Measurements from ENCODE around the gene CLDN19.
"Not testable (repeated sequence)": the region's sequence is repeated elsewhere in the genome, so short reads cannot be mapped to it uniquely, and the experiment has no call there.

Gene CLDN19

GRCh38 chr1:42720868-42721267 is 19.2 kb downstream of the CLDN19 start:
- Histone ChIP-seq H3K27me3 (ENCODE audit: low read depth, low read length) (no peaks in the 10 kb centered on the region), H3K9me3 (ENCODE audit: insufficient read depth, low read length) (no peaks in the 10 kb centered on the region), H3K4me2 (ENCODE audit: low read length) (no peak overlapping the region), H3K4me3 (ENCODE audit: low read length) (no peak overlapping the region), H4K20me1 (ENCODE audit: insufficient read depth, low read length) (no peaks in the 10 kb centered on the region), H3K79me2 (ENCODE audit: low read length) (no peaks in the 10 kb centered on the region), H3K9ac (ENCODE audit: low read length) (no peak overlapping the region), H2AFZ (ENCODE audit: low read depth, low read length) (no peak overlapping the region), H3K4me1 (ENCODE audit: low read length) (no peaks in the 10 kb centered on the region), H3K27ac (ENCODE audit: low read length) (no peak overlapping the region), H3K36me3 (replicated peaks; ENCODE audit: low read depth, low read length) (no peaks in the 10 kb centered on the region)
- TF ChIP-seq CTCF (IDR thresholded peaks at IDR 0.05; ENCODE audit: low read depth, low read length) (no peak), EZH2phosphoT487 (IDR thresholded peaks at IDR 0.05; ENCODE audit: low read depth) (no peak)

GRCh38 chr1:42714441-42714840 is 25.6 kb downstream of the CLDN19 start:
- not testable (repeated sequence) for H3K27me3 ChIP-seq (ENCODE audit: low read depth, low read length); H4K20me1 ChIP-seq (ENCODE audit: insufficient read depth, low read length); H3K9me3 ChIP-seq (ENCODE audit: insufficient read depth, low read length); H3K9ac ChIP-seq (ENCODE audit: low read length); H3K27ac ChIP-seq (ENCODE audit: low read length); H3K4me3 ChIP-seq (ENCODE audit: low read length); H2AFZ ChIP-seq (ENCODE audit: low read depth, low read length); H3K4me2 ChIP-seq (ENCODE audit: low read length); H3K4me1 ChIP-seq (ENCODE audit: low read length)
- Histone ChIP-seq H3K79me2 (ENCODE audit: low read length) (peaks cover 24% of the 10 kb centered on the region), H3K36me3 (replicated peaks; ENCODE audit: low read depth, low read length) (peaks cover 26% of the 10 kb centered on the region)

GRCh38 chr1:42713293-42713692 is 26.7 kb downstream of the CLDN19 start:
- Histone ChIP-seq H3K9me3 (ENCODE audit: insufficient read depth, low read length) (no peaks in the 10 kb centered on the region), H3K79me2 (ENCODE audit: low read length) (peaks cover 26% of the 10 kb centered on the region), H3K36me3 (replicated peaks; ENCODE audit: low read depth, low read length) (peaks cover 26% of the 10 kb centered on the region), H3K27me3 (ENCODE audit: low read depth, low read length) (no peaks in the 10 kb centered on the region), H3K4me3 (ENCODE audit: low read length) (no peak overlapping the region), H4K20me1 (ENCODE audit: insufficient read depth, low read length) (no peaks in the 10 kb centered on the region), H3K27ac (ENCODE audit: low read length) (no peak overlapping the region), H3K4me2 (ENCODE audit: low read length) (no peak overlapping the region), H3K4me1 (ENCODE audit: low read length) (no peaks in the 10 kb centered on the region), H2AFZ (ENCODE audit: low read depth, low read length) (no peak overlapping the region), H3K9ac (ENCODE audit: low read length) (no peak overlapping the region)
- no peak for TF ChIP-seq EZH2phosphoT487 (IDR thresholded peaks at IDR 0.05; ENCODE audit: low read depth)
- TF ChIP-seq CTCF (IDR thresholded peaks at IDR 0.05; ENCODE audit: low read depth, low read length), result no peak

- H2AFZ ChIP-seq (ENCODE audit: low read depth, low read length); H3K4me2 ChIP-seq (ENCODE audit: low read length); H3K4me3 ChIP-seq (ENCODE audit: low read length); H3K27ac ChIP-seq (ENCODE audit: low read length); H3K27me3 ChIP-seq (ENCODE audit: low read depth, low read length); H3K9me3 ChIP-seq (ENCODE audit: insufficient read depth, low read length); H3K4me1 ChIP-seq (ENCODE audit: low read length); H4K20me1 ChIP-seq (ENCODE audit: insufficient read depth, low read length); H3K9ac ChIP-seq (ENCODE audit: low read length): not testable (repeated sequence)
- Histone ChIP-seq H3K79me2 (ENCODE audit: low read length) (peaks cover 29% of the 10 kb centered on the region), H3K36me3 (replicated peaks; ENCODE audit: low read depth, low read length) (peaks cover 30% of the 10 kb centered on the region)
These were observed 27.2 kb downstream of the CLDN19 start for GRCh38 chr1:42712808-42713207.

- H3K4me1 ChIP-seq (ENCODE audit: low read length), result no peaks in the 10 kb centered on the region
- H3K36me3 ChIP-seq (replicated peaks; ENCODE audit: low read depth, low read length), result peaks cover 51% of the 10 kb centered on the region
- TF ChIP-seq CTCF (IDR thresholded peaks at IDR 0.05; ENCODE audit: low read depth, low read length), result no peak
- no peak for TF ChIP-seq EZH2phosphoT487 (IDR thresholded peaks at IDR 0.05; ENCODE audit: low read depth)
- H4K20me1 ChIP-seq (ENCODE audit: insufficient read depth, low read length), result peaks cover 6% of the 10 kb centered on the region; the same call in 1 of the 2 replicates
- no peak overlapping the region for H3K4me2 ChIP-seq (ENCODE audit: low read length)
- no peaks in the 10 kb centered on the region for H3K27me3 ChIP-seq (ENCODE audit: low read depth, low read length)
- H2AFZ ChIP-seq (ENCODE audit: low read depth, low read length), result no peak overlapping the region
- peaks cover 47% of the 10 kb centered on the region for H3K79me2 ChIP-seq (ENCODE audit: low read length)
- no peaks in the 10 kb centered on the region for H3K9me3 ChIP-seq (ENCODE audit: insufficient read depth, low read length)
- H3K27ac ChIP-seq (ENCODE audit: low read length), result no peak overlapping the region
- no peak overlapping the region for H3K4me3 ChIP-seq (ENCODE audit: low read length)
- no peak overlapping the region for H3K9ac ChIP-seq (ENCODE audit: low read length)
These were observed 36.1 kb downstream of the CLDN19 start for GRCh38 chr1:42703888-42704464.

All from OCI-LY3 (cell line).